NCI-H1417 (cell line): ENCODE measurements around the gene LRRC56.

Source experiments
- DNase-seq, 3 experiments: peaks; one replicate each; lab custom pipeline; 2025; lab: John Stamatoyannopoulos, UW

The LRRC56 gene

DNA sequence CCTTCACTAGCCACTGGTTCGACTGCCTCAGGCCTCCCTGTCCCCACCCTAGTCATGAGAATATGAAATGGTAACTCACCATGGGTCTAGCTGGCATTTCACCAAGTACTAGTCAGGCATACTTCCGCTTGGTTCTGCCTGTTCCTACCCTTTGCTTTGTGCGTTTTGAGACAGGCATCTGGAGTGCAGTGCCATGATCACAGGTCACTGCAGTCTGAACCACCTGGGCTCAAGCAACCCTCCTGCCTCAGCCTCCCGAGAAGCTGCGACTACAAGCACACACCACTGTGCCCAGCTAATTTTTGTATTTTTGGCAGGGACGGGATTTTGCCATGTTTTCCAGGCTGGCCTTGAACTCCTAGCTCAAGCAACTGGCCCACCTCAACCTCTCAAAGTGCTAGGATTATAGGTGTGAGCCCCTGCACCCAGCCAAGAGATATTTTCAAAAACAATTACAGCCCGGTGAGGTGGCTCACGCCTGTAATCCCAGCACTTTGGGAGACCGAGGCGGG, 16.1 kb upstream of the LRRC56 start:
- DNase-seq = no peak

DNA sequence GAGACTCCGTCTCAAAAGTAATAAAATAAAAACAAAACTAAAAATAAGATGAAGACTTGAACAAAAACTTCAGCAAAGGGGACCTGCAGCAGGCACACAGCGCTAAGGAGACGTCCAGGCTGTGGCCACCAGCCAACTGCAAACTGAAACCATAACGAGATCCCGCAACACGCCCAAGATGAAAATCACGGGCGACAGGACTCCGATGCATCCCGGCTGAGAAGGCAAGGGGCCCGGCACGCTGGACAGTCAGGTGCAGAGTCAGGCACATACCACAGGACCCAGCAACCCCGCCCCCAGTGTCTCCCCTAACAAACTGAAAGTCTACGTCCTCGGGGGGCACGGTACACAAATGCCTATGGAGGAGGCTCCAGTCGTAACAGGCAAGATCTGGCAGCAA, 11.1 kb upstream of the LRRC56 start:
- no peak for DNase-seq

DNA sequence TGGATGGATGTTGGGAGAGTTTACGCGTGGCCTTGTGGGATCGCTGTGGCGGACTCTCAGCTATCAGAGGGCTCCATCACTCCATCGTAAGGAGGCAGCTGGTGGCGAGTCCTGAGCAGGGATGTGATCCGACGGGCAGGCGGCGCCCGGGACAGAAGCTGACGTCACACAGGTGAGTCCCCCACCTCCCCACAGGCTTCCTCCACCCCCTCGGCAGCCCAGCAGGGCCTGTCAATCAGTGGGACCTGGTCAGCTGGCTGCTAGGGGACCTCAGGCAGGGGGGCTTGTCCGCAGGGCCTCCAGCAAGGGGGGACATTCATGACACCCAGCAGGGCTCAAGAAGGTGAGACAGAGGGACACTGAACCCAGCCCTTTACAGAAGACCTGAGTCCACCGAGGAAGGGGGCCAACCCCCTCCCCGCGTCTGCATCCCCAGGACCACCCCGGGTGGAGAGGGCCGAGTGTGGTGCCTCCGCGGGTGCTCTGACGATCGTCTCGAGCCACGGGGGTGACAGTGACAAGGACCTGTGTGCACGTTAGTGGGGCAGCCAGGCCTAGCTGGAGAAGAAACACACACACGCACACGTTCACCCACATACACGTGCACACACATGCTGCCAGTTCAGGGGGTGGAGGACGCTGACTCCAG, 9.0 kb upstream of the LRRC56 start:
- no peak for DNase-seq

DNA sequence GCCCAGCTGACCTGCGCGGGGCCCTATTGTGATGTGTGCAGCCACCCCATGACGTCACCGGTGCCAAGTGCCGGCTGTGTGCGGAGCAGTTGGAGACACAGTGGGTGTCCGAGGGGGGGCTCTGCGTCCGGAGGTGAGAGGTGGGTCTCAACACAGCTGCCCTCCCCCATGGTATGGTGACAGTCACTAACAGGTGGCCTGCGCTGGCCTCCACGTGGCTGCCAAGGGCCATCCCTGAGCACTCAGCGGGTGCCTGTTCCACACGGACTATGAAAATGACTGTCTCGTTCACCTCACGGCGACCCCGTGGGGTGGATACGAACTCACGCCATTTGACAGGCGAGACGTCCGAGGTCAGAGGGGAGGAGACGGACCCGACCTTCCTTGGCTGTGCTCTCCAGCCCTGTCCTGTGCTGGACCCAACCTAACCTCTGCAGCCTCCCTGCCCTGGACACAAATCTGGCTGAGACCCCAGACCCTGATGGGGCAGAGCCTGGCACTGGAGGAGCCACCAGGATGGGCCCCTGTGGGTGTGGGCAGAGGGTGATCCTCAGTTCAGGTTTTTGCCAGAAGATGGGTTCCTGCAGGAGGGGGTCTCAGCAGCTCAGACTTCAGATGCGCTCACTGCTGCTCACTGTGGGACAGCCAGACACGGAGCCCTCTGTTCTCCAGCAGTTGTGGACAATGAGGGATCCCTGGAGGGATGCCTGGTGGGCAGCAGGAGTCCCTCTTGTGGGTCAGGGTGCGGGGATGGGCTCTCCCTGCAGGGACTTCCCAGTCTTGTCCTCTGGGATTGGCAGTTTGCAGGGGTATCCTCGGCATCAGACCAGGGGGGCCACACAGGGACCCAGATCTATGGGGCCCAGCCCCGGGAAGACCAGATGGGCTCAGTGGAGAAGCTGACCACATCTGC, 8.3 kb upstream of the LRRC56 start:
- peak in 2 of 3 experiments; percentile 58 to 76 for DNase-seq

DNA sequence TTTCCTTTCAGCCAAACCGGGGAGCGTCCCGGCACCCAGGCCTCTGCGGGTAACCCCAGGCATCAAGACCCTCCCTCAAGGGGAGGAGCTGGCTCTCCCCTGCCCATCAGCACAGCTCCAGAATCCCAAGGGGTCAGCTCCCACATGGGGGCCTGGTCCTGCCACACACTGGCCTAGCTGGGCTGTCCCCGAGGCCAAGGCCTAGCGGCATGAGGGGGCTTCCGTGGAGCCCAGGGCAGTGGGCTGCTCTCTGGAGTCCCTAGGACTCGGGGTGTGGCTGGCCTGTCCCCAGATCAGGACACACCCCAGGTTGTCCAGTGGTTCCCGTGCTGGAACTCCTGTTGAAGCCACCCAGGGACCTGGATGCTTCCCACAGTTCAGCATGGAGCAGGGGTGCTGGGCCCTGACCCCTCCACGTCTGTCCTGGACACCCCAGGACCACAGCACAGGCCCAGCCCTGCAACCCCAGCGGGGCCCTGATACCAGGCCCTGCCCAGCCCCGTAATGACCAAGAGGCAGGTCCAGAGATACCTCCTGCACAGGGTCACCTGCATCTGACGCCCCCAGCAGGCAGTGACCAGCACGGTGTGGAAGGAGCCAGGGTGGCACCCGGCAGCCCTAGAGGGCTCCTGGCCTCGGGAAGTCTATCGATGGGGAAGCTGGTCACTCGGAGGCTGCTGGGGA, 7.5 kb upstream of the LRRC56 start:
- no peak for DNase-seq

DNA sequence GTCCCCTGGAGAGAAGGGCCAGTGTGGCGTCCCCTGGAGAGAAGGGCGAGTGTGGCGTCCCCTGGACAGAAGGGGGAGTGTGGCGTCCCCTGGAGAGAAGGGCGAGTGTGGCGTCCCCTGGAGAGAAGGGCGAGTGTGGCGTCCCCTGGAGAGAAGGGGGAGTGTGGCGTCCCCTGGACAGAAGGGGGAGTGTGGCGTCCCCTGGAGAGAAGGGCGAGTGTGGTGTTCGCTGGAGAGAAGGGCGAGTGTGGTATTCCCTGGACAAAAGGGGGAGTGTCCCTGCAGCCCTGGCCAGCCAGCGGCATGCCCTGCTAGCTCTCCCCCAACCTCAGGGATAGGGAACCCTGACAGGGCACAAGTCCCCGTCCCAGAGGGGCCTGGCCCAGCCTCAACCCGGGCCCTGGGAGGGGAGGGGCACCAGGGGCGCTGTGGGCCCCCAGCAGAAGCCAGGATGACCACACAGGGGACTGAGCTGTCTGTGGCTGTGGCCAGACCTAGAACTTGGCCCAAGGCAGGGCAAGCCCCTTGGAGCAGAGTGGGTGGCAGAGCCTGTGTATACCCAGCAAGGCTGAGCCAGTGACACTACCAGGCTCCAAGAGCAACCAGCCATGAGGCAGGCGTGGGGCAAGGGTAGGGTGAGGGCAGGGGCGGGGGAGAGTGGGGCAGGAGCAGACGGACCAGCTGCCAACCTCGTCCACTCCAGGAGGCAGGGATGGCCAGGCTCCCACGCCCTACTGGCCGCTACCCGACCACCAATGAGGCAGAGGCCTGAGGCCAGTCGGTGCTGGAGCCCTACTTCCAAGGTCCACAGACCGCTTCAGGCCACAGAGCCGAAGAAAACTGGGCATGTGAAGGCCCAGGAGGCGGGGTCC, 6.1 kb upstream of the LRRC56 start:
- no peak for DNase-seq

DNA sequence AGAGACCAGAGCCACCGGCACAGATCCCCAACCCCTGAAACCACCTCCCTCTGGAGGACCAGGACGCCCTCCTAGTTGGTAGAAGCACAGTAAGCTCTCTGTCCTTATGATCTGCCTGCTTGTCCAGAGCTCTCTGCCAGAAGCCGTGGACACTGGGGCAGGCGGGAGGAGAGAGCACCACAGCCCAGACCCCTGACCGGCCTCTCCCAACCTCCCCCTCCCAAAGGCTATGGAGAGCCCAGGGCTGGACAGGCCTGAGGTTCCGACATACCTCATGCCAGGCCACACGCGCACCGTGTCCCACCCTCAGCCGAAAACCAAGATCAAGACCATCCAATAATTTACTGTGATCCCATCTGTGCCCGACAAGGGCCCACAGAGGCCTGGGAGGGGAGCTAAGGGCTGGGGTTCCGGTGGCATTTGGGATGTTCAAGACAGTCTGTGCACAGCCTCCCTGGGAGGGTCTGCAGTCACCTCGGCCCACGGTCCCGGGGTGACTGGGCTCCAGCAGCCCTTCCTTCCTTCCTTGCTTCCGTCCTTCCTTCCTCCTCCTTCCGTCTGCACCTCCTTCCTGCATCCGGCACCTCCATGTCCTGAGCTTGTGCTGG, 5.3 kb upstream of the LRRC56 start:
- no peak for DNase-seq

DNA sequence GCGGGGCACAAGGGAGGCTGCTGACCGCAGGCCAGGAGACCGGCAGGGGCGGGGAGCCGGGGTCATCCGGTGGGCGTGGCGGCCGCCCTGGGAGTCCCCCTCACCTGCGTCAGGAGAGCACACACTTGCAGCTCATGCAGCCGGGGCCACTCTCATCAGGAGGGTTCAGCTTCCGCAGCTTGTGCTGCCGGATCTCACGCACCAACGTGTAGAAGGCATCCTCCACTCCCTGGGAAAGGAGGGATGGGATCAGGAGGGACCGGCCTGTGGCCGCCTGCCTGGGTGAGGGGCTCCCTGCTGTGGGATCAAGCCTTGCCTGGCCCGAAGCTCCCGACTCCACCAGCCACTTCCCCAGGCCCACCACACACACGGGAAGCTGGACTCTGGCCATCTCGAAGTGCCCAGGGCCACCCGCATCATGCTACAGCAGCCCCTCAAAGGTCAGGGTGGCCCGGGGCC, 4.8 kb upstream of the LRRC56 start:
- no peak for DNase-seq

DNA sequence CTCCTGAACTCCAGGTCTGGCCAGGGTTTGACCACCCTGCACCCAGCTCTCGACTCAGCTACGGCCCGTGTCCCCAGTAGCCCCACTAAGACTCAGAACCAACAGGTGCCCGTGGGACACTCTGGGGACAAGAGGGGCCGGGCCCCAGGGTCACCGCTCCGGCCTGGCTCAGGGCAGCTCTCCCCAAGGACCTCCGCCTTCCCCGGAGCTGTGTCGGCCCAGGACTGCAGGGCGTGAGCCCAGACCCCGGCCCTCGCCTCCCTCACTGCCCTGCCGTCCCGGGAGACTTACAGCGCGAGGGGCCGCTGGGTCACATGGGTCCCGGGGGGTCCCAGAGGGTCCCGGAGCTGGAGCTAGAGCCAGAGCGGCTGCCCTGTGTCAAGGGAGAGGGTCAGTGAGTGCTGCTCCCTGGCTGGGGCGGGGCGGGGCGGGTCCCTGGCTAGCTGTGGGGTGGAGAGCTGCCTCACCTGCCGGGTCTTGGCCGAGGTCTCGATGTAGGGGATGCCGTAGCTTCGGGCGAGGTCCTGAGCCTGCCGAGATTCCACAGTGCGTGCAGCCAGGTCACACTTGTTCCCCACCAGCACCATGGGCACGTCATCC, 4.2 kb upstream of the LRRC56 start:
- DNase-seq = no peak

DNA sequence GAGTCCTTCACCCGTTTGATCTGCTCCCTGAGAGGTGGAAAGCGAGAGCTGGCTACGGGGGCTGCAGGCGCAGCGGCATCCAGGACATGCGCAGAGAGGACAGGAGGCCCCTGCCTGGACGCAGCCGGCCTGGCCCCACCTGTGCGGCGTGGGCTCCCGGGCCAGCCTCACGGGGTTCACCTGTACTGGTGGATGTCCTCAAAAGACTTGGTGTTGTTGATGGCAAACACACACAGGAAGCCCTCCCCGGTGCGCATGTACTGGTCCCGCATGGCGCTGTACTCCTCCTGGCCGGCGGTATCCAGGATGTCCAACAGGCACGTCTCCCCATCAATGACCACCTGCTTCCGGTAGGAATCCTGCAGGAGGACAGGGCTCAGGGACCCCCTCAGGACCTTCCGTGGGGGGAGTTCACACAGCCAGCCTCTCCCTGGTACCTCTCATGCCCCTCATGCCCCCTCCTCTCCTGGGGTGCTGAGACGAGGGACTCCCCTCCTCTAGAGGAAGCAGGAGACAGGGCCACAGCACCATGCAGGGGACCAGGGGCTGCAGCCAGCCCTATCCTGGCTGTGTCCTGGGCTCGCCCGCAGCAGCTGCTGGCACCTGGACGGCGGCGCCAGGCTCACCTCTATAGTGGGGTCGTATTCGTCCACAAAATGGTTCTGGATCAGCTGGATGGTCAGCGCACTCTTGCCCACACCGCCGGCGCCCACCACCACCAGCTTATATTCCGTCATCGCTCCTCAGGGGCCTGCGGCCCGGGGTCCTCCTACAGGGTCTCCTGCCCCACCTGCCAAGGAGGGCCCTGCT, 3.5 kb upstream of the LRRC56 start:
- DNase-seq = no peak

DNA sequence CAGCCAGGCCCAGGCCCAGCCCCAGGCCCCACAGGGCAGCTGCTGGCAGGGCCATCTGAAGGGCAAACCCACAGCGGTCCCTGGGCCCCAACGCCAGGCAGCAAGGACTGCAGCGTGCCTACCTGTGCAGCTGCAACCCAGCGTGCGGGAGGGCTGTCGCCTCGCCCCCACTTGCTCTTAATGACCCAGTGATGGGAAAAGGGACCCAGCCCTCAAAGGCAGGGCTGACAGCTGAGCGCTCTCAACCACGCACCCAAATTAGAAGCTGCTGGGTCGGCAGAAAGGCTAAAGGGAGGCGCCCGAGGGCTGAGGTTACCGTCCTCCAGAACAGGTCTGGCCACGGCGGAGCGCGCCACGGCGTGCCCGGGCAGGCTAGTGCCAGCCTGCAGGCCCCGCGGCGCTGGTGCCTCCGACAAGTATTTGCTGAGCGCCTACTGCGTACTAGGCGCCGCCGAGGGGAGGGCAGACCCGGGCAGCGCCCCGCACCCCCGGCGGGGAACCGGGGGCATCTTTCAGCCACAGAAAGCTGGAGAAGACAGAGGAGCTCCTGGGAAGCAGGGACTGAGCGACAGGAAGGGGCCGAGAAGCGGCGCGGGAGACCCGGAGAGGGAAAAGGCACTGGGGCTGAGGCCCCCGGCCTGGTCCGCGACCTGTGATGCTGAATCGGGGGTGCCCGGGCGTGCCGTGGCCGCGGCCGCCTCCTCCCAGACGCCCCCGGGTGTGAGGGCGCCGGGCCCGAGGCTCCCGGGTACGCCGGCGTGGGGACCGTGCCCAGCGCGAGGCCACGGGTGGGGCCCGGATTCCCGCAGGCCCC, 2.7 kb upstream of the LRRC56 start:
- peak; percentile 33 to 76 (median 69) for DNase-seq

DNA sequence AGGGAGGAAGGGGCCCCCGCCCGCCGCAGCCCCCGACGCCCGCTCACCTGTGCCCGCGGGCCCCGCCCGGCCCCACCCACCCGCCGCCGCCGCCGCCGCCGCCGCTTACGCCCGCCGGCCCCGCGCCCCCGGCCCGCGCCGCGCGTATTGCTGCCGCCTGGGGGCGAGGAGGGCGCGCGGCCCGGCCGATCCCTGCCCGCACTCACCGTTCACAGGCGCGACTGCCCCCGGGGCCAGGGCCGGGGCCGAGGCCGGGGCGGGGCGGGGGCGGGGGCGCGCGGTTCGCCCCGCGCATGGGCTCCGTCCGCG, 2.2 kb upstream of the LRRC56 start:
- DNase-seq = no peak

DNA sequence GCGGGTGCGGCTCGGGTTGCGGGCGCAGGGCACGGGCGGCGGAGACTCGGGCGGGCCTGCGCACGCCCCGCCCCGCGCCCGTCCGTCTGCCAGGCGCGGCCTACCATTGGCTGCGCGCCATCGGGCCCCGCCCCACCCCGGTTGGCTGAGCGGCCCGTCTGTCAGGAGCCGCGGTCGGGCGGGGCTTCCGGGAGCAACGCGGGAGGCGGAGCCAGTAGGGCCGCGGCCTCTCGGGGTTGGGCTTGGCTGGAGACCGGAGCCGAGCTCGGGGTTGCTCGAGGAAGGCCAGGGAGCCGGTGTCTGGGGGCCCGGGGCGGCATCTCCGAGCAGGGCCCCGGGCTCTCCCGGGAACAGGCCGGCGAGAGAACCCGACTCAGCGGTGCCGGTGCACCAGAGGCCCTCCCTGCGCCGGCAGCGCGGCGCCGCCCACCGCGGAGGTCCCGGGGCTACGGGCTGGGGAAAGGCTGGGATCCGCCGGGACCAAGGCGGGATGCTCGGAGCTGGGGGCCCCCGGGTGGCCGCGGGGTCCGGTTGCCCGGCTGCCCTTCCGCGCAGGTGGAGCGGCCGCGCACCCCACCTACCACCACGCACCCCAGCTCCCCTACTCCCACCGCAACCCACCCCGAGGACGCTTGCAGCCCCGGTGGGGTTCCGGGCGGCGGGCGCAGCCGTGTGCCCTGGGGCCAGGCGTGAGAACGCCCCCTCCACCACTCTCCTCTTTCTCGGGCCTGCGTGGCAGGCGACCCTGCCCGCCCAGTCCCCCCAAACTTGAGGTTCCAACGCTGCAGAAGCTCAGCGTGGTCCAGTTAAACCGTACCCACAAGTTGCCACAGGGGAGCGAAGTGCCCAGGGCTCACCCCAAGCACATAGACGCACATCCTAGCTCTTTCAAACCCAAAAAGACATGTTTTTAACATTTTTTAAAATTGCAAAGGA, 1.5 kb upstream of the LRRC56 start, which contains the start of gene HRAS:
HRAS (minus strand) TSS at position 58 of the 936 bp plus-strand sequence.
- peak; percentile 93 to 98 (median 95) for DNase-seq

DNA sequence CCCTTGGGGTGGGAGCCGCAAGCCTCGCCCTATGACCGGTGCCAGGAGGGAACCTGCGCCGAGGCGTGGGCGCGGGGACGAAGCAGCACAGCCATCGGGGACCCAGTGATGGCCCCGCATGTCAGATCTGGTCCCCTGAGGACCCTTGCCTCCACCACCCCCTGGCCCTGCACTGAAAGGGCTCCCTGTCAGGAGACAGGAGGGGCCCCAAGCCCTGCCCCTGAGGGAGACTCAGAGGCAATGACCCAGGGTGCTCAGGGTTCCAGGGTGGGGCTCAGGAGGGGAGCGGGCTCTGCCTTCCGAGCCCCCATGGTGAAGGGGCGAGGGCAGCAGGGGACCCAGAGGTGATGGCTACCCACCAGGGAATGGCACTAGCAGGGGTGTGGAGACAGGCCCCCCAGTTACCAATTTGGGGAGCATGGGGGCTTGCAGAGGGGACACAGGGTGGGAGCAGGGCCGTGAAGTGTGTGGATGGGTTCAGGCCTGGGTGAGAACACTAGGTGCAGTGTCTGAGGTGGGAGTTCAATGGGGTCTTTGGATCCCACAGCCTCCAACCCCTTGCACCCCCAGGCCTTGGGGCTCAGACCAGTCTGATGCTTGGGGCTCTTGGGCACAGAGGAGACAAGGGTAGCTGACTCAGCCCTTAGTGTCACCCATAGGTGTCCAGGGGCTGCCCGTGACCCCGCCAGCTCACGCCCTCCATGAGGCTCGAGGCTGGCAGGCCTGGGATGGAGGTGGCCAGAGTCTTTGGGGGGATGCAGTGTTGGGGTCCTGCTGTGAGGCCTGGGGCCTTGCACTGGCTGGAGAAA, 499 bp downstream of the LRRC56 start:
- DNase-seq = no peak

DNA sequence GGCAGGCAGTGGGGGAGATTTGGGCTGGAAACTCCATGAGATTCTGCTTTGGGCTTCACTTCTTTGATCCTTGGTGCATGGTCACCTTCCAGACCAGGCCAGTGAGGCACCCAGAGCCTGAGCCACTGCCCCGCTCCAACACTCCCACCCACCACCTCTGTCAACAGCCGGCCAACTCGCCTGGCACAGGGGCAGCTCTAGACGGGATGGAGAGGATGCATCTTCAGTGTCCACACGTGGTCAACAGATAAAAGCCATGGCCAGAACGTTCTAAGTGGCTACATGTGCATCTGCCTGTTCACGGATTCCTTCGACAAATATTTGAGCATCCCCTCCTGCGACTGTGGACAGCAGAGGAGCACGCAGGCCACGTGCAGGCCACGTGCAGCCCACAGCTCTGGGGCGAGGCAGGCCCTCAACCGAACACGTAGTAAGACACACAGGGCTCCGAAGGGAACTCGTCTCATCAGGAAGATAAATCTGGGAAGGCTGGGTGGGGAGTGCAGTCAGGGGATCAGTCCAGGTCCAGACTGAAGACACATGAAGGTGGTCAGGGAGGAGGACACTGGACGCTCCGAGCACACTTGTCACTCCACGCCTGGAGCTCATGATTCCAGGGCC, 1.2 kb downstream of the LRRC56 start:
- DNase-seq = no peak

DNA sequence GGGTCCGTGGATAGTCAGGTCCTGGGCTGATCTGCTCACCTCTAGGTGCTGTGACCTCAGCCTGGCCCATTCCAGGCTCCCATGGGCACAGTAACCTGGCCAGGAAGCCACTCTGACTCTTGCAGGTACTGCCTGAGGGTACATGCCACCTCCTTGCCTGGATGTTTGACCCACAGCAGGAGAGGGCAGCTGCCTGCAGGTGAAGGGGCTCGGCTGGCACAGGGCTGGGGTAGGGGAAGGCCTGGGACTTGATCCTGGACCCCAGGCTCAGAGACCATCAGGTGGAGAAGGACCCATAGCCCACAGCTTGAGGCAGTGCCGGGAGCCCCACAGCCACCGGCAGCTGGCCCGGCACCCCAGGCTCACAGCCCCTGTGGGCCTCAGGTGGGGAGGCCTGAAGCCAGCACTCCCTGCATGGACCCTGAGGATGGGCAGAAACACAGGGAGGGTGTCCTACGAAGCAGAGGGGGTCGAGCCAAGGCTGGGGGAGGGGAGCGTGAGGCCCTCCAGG, 2.7 kb downstream of the LRRC56 start:
- DNase-seq = no peak
